ENCODE measurements around the gene DDX47.
"Not testable (repeated sequence)": the region's sequence is repeated elsewhere in the genome, so short reads cannot be mapped to it uniquely, and the experiment has no call there.

DNA sequence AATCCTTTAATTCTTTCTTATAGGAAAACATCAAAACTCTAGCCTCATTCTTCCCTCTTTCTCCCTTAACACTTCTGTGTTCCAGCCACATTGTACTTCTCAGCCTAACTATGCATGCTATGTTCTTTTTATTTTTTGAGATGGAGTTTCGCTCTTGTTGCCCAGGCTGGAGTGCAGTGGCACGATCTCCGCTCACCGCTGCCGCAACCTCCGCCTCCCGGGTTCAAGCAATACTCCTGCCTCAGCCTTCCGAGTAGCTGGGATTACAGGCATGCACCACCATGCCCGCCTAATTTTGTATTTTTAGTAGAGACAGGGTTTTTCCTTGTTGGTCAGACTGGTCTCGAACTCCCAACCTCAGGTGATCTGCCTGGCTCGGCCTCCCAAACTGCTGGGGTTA, 7.2 kb downstream of the DDX47 start:
- TF ChIP-seq, protein P1, sequence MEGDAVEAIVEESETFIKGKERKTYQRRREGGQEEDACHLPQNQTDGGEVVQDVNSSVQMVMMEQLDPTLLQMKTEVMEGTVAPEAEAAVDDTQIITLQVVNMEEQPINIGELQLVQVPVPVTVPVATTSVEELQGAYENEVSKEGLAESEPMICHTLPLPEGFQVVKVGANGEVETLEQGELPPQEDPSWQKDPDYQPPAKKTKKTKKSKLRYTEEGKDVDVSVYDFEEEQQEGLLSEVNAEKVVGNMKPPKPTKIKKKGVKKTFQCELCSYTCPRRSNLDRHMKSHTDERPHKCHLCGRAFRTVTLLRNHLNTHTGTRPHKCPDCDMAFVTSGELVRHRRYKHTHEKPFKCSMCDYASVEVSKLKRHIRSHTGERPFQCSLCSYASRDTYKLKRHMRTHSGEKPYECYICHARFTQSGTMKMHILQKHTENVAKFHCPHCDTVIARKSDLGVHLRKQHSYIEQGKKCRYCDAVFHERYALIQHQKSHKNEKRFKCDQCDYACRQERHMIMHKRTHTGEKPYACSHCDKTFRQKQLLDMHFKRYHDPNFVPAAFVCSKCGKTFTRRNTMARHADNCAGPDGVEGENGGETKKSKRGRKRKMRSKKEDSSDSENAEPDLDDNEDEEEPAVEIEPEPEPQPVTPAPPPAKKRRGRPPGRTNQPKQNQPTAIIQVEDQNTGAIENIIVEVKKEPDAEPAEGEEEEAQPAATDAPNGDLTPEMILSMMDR (conservative IDR thresholded peaks at IDR 0.05), result not testable (repeated sequence)
- not testable (repeated sequence) for TF ChIP-seq ZFX (IDR thresholded peaks at IDR 0.05)
